ENCODE results near the gene CTCFL. TPM values are rescaled to one million over a fixed set of nuclear protein-coding genes. Genes with fewer than 3 reads are reported as not detected.
"Not testable (repeated sequence)": the region's sequence is repeated elsewhere in the genome, so short reads cannot be mapped to it uniquely, and the experiment has no call there.

Gene CTCFL
- total RNA-seq, 1 donor from 2014 or later: not detected

GRCh38 chr20:57513199-57513598 is 11.7 kb downstream of the CTCFL start:
- H3K79me2 ChIP-seq (ENCODE audit: low read depth): no peaks in the 10 kb centered on the region
- Mint-ChIP-seq H3K27me3 (ENCODE audit: insufficient read depth, low read depth) (peaks cover 10% of the 10 kb centered on the region), H3K9me3 (no peaks in the 10 kb centered on the region), H3K4me3 (no peak overlapping the region), H3K27ac (no peak overlapping the region), H3K36me3 (no peaks in the 10 kb centered on the region), H3K4me1 (peaks cover 31% of the 10 kb centered on the region)
- no peak for DNase-seq (ENCODE audit: low spot score)
- no peaks in the 10 kb centered on the region for H3K27me3 ChIP-seq
- H4K20me1 ChIP-seq (ENCODE audit: low read depth): no peaks in the 10 kb centered on the region
- H3K9ac ChIP-seq: no peak overlapping the region
- H2AFZ ChIP-seq (replicated peaks): no peak overlapping the region
- H3F3A ChIP-seq (ENCODE audit: low read depth): peaks cover 30% of the 10 kb centered on the region
- H3K27ac ChIP-seq: no peak overlapping the region
- no peak for TF ChIP-seq CTCF (IDR thresholded peaks at IDR 0.05)
- TF ChIP-seq EZH2 (IDR thresholded peaks at IDR 0.05): no peak
- TF ChIP-seq EZH2phosphoT487 (IDR thresholded peaks at IDR 0.05): no peak
- H3K4me2 ChIP-seq: no peak overlapping the region
- no peak overlapping the region for H3K4me3 ChIP-seq
- H3K9me3 ChIP-seq (ENCODE audit: low read depth): no peaks in the 10 kb centered on the region
- no peaks in the 10 kb centered on the region for H3K36me3 ChIP-seq
- peaks cover 28% of the 10 kb centered on the region for H3K4me1 ChIP-seq

DNA sequence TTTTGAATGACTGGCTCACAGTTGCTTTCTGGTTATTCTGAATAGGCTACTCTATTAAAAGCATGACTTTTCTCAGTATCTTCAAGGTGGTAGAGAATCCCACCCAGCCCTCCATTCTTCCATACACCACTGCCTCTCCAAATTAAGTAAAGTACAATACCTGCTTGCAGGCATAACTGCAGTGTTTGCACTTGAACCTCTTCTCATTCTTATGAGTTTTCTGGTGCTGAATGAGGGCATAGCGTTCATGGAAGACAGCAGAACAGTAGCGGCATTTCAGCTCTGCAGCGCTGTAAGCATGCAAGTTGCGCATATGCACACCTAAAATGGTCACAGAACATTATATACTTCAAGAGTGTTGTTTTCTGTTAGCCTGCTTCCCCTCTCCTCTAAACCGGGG is 12.5 kb downstream of the CTCFL start:
- TF ChIP-seq EZH2 (IDR thresholded peaks at IDR 0.05) (no peak), EZH2phosphoT487 (IDR thresholded peaks at IDR 0.05) (no peak), CTCF (IDR thresholded peaks at IDR 0.05) (no peak)
- Histone ChIP-seq H3F3A (ENCODE audit: low read depth) (peaks cover 37% of the 10 kb centered on the region), H3K9ac (no peak overlapping the region), H3K36me3 (no peaks in the 10 kb centered on the region), H2AFZ (replicated peaks) (no peak overlapping the region), H3K79me2 (ENCODE audit: low read depth) (no peaks in the 10 kb centered on the region), H3K27ac (no peak overlapping the region), H3K4me1 (peaks cover 30% of the 10 kb centered on the region), H3K9me3 (ENCODE audit: low read depth) (no peaks in the 10 kb centered on the region), H3K4me2 (no peak overlapping the region), H3K4me3 (no peak overlapping the region), H4K20me1 (ENCODE audit: low read depth) (no peaks in the 10 kb centered on the region), H3K27me3 (no peaks in the 10 kb centered on the region)
- H3K27ac Mint-ChIP-seq: no peak overlapping the region
- no peak for DNase-seq (ENCODE audit: low spot score)
- H3K9me3 Mint-ChIP-seq: no peaks in the 10 kb centered on the region
- no peaks in the 10 kb centered on the region for H3K36me3 Mint-ChIP-seq
- H3K27me3 Mint-ChIP-seq (ENCODE audit: insufficient read depth, low read depth): peaks cover 12% of the 10 kb centered on the region
- no peak overlapping the region for H3K4me3 Mint-ChIP-seq
- peaks cover 34% of the 10 kb centered on the region for H3K4me1 Mint-ChIP-seq

DNA sequence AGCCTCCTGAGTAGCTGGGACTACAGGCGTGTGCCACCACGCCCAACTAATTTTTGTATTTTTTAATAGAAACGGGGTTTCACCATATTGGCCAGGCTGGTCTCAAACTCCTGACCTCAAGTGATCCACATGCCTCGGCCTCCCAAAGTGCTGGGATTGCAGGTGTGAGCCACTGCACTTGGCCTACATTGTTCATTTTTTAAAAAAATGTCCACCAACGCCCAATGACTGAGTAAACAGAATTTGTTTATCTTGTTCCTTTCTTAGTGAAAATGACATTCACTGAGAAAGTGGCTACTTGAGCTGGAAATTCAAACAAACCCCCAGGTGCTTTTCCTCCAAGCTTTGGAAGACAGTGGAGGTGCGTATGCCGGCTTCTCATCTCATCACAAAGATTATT is 13.2 kb downstream of the CTCFL start:
- H3K27me3 ChIP-seq; H3K9me3 Mint-ChIP-seq; H3K79me2 ChIP-seq (ENCODE audit: low read depth); H3K4me3 ChIP-seq; H3K9ac ChIP-seq; H3K9me3 ChIP-seq (ENCODE audit: low read depth); H4K20me1 ChIP-seq (ENCODE audit: low read depth); H2AFZ ChIP-seq (replicated peaks); H3K27ac Mint-ChIP-seq; H3K36me3 ChIP-seq; H3K4me3 Mint-ChIP-seq; DNase-seq (ENCODE audit: low spot score); H3K36me3 Mint-ChIP-seq; H3K27ac ChIP-seq; H3K4me2 ChIP-seq: not testable (repeated sequence)
- H3K4me1 ChIP-seq: peaks cover 32% of the 10 kb centered on the region
- peaks cover 39% of the 10 kb centered on the region for H3F3A ChIP-seq (ENCODE audit: low read depth)
- Mint-ChIP-seq H3K27me3 (ENCODE audit: insufficient read depth, low read depth) (peaks cover 10% of the 10 kb centered on the region), H3K4me1 (peaks cover 34% of the 10 kb centered on the region)

GRCh38 chr20:57509665-57510237 is 15.2 kb downstream of the CTCFL start:
- Histone ChIP-seq H3K9me3 (ENCODE audit: low read depth) (no peaks in the 10 kb centered on the region), H3K4me3 (no peak overlapping the region), H3K4me2 (no peak overlapping the region), H2AFZ (replicated peaks) (no peak overlapping the region), H3K27ac (peak overlapping the region; percentile 82), H3K36me3 (no peaks in the 10 kb centered on the region), H3K79me2 (ENCODE audit: low read depth) (no peaks in the 10 kb centered on the region), H3K4me1 (peaks cover 41% of the 10 kb centered on the region), H3K9ac (no peak overlapping the region), H3F3A (ENCODE audit: low read depth) (peaks cover 43% of the 10 kb centered on the region), H4K20me1 (ENCODE audit: low read depth) (no peaks in the 10 kb centered on the region), H3K27me3 (no peaks in the 10 kb centered on the region)
- Mint-ChIP-seq H3K4me1 (peaks cover 47% of the 10 kb centered on the region), H3K9me3 (no peaks in the 10 kb centered on the region), H3K27ac (no peak overlapping the region), H3K27me3 (ENCODE audit: insufficient read depth, low read depth) (peaks cover 7% of the 10 kb centered on the region), H3K4me3 (peak overlapping the region; percentile 5), H3K36me3 (no peaks in the 10 kb centered on the region)
- peak; percentile 44 for DNase-seq (ENCODE audit: low spot score)
- peak; percentile 38 for TF ChIP-seq CTCF (IDR thresholded peaks at IDR 0.05)
- no peak for TF ChIP-seq EZH2phosphoT487 (IDR thresholded peaks at IDR 0.05)

Data from neural progenitor cell (in vitro differentiated cells).